Upper lobe of right lung (tissue), 1 donor: ENCODE results near the gene CP. TPM values are rescaled to one million over a fixed set of nuclear protein-coding genes. Genes with fewer than 3 reads are reported as not detected.

ENCODE experiments used
- ATAC-seq: fragments of 200-7000 bp; cut with Tn5 transposase; one replicate; pipeline ENCODE4 v1.9.1; 2020; ENCODE audit warnings: mild to moderate bottlenecking, moderate library complexity
- DNase-seq: peaks from one replicate; pipeline ENCODE4 v3.0.0-alpha.2; 2020
- H3K27ac ChIP-seq: fragments of 200-600 bp; one replicate; pipeline ENCODE4 v1.8.0; 2022
- H3K27me3 ChIP-seq: fragments of 200-600 bp; one replicate; pipeline ENCODE4 v1.8.0; 2022; ENCODE audit warnings: mild to moderate bottlenecking
- H3K36me3 ChIP-seq: fragments of 200-600 bp; one replicate; pipeline ENCODE4 v1.8.0; 2022
- H3K4me1 ChIP-seq: fragments of 200-600 bp; one replicate; pipeline ENCODE4 v1.8.0; 2022
- H3K4me3 ChIP-seq: fragments of 200-600 bp; one replicate; pipeline ENCODE4 v1.8.0; 2022; ENCODE audit warnings: mild to moderate bottlenecking
- H3K9me3 ChIP-seq: fragments of 200-600 bp; one replicate; pipeline ENCODE4 v1.8.0; 2022
- CTCF ChIP-seq: fragments of 200-600 bp; IDR thresholded peaks from one replicate; pipeline ENCODE4 v1.8.0; 2022; ENCODE audit warnings: antibody characterized with exemption
- intact Hi-C: fragments of 100-400 bp; cut with DNase I; formaldehyde crosslinking; loops from one replicate; pipeline ENCODE4 v1.11.0; 2022
- total RNA-seq: library from RNA; stranded (reverse); fragmentation: NEBNext Ultra II Directional; extraction: Animal tissue kit (Norgen Biotek cat#: 25700); gene quantifications from one replicate; pipeline ENCODE4 v1.2.1, GENCODE V29; 2021
- donor health status: DM: no; HTN: yes; CAD: no; lungs with severe emphysema.

The CP gene
- total RNA-seq, 1 donor from 2014 or later, result 3.4 TPM

GRCh38 chr3:149188494-149188893 is 33.1 kb downstream of the CP start:
- H3K27ac ChIP-seq, result no peak overlapping the region
- no peak for TF ChIP-seq CTCF
- DNase-seq, result no peak
- no peaks in the 10 kb centered on the region for H3K4me1 ChIP-seq
- no peak overlapping the region for H3K4me3 ChIP-seq
- H3K27me3 ChIP-seq, result no peaks in the 10 kb centered on the region
- ATAC-seq, result no peak
- no peaks in the 10 kb centered on the region for H3K9me3 ChIP-seq
- H3K36me3 ChIP-seq, result no peaks in the 10 kb centered on the region
- intact Hi-C loops, result no loop called here

GRCh38 chr3:149186721-149187120 is 34.9 kb downstream of the CP start:
- H3K27ac ChIP-seq, result no peak overlapping the region
- intact Hi-C loops, result no loop called here

GRCh38 chr3:149186219-149186618 is 35.4 kb downstream of the CP start:
- H3K9me3 ChIP-seq, result no peaks in the 10 kb centered on the region
- no peaks in the 10 kb centered on the region for H3K27me3 ChIP-seq
- no peak for TF ChIP-seq CTCF
- H3K36me3 ChIP-seq, result no peaks in the 10 kb centered on the region
- intact Hi-C loops, result no loop called here
- DNase-seq (no peak), ATAC-seq (no peak)
- no peak overlapping the region for H3K4me3 ChIP-seq
- no peak overlapping the region for H3K27ac ChIP-seq
- H3K4me1 ChIP-seq, result no peaks in the 10 kb centered on the region

More at GRCh38 chr3:149186721-149187120, 34.9 kb downstream of the CP start:
- H3K36me3 ChIP-seq, result no peaks in the 10 kb centered on the region
- H3K4me3 ChIP-seq, result no peak overlapping the region
- TF ChIP-seq CTCF, result no peak
- no peaks in the 10 kb centered on the region for H3K9me3 ChIP-seq
- H3K27me3 ChIP-seq, result no peaks in the 10 kb centered on the region
- no peaks in the 10 kb centered on the region for H3K4me1 ChIP-seq
- DNase-seq (no peak), ATAC-seq (no peak)

- intact Hi-C loops, result no loop called here
- ATAC-seq, result no peak
- no peak for TF ChIP-seq CTCF
- no peak overlapping the region for H3K4me3 ChIP-seq
- H3K27ac ChIP-seq, result no peak overlapping the region
- H3K4me1 ChIP-seq, result peaks cover 19% of the 10 kb centered on the region
- H3K9me3 ChIP-seq, result no peaks in the 10 kb centered on the region
- H3K36me3 ChIP-seq, result peaks cover 9% of the 10 kb centered on the region
- no peak for DNase-seq
- no peaks in the 10 kb centered on the region for H3K27me3 ChIP-seq
Observed at GRCh38 chr3:149181182-149181581, 40.4 kb downstream of the CP start.

GRCh38 chr3:149180057-149180573 is 41.5 kb downstream of the CP start:
- Histone ChIP-seq H3K27me3 (no peaks in the 10 kb centered on the region), H3K4me3 (no peak overlapping the region), H3K4me1 (peaks cover 19% of the 10 kb centered on the region), H3K27ac (peak overlapping the region; percentile 33), H3K9me3 (no peaks in the 10 kb centered on the region), H3K36me3 (peaks cover 15% of the 10 kb centered on the region)
- intact Hi-C loops, result no loop called here
- no peak for TF ChIP-seq CTCF
- peak; percentile 98 for ATAC-seq
- peak; percentile 67 for DNase-seq

GRCh38 chr3:149179220-149179619 is 42.4 kb downstream of the CP start:
- intact Hi-C loops, result no loop called here
- no peaks in the 10 kb centered on the region for H3K9me3 ChIP-seq
- ATAC-seq, result no peak
- H3K27me3 ChIP-seq, result no peaks in the 10 kb centered on the region
- no peak overlapping the region for H3K4me3 ChIP-seq
- DNase-seq, result no peak
- H3K36me3 ChIP-seq, result peaks cover 15% of the 10 kb centered on the region
- no peak overlapping the region for H3K27ac ChIP-seq
- H3K4me1 ChIP-seq, result peaks cover 19% of the 10 kb centered on the region
- TF ChIP-seq CTCF, result no peak
